Activated CD8-positive, alpha-beta T cell treated with anti-CD3 and anti-CD28 coated beads for 36 hours (primary cell): ENCODE measurements around the gene HMGCS2. TPM values are rescaled to one million over a fixed set of nuclear protein-coding genes. Genes with fewer than 3 reads are reported as not detected.

Source experiments
- ATAC-seq: fragments of 200-7000 bp; cut with Tn5 transposase; one replicate; pipeline ENCODE4 v1.10.0; 2021; ENCODE audit warnings: mild to moderate bottlenecking, moderate library complexity
- CTCF ChIA-PET: fragments of 350-600 bp; sonication (Branson Sonifier 250); formaldehyde crosslinking; loops from one replicate; lab custom pipeline; 2021; ENCODE audit warnings: antibody characterized with exemption; lab: Charles Lee
- POLR2A ChIA-PET: fragments of 350-600 bp; sonication (Branson Sonifier 250); formaldehyde crosslinking; loops from one replicate; lab custom pipeline; 2021; ENCODE audit warnings: antibody characterized with exemption; lab: Charles Lee
- DNase-seq: peaks from one replicate; pipeline ENCODE4 v3.0.0-alpha.2; 2020
- H3K27ac Mint-ChIP-seq: one replicate; pipeline ENCODE4 v1.8.0; 2021; ENCODE audit warnings: mild to moderate bottlenecking, mixed read lengths
- H3K27me3 Mint-ChIP-seq: one replicate; pipeline ENCODE4 v1.8.0; 2021; ENCODE audit warnings: mixed read lengths
- H3K36me3 Mint-ChIP-seq: one replicate; pipeline ENCODE4 v1.8.0; 2021; ENCODE audit warnings: low read depth, mixed read lengths
- H3K4me1 Mint-ChIP-seq: one replicate; pipeline ENCODE4 v1.8.0; 2021; ENCODE audit warnings: low read depth, mixed read lengths
- H3K4me3 Mint-ChIP-seq: one replicate; pipeline ENCODE4 v1.8.0; 2021; ENCODE audit warnings: mild to moderate bottlenecking, moderate library complexity, mixed read lengths
- H3K9me3 Mint-ChIP-seq: one replicate; pipeline ENCODE4 v1.8.0; 2021; ENCODE audit warnings: mixed read lengths
- CTCF ChIP-seq: fragments of 200-600 bp; IDR thresholded peaks from one replicate; pipeline ENCODE4 v1.8.0; 2022; ENCODE audit warnings: antibody characterized with exemption, mild to moderate bottlenecking
- intact Hi-C: fragments of 100-400 bp; cut with micrococcal nuclease; formaldehyde crosslinking; loops from one replicate; pipeline ENCODE4 v1.10.0; 2022
- total RNA-seq, 2 experiments: library from RNA; stranded (reverse); gene quantifications; one replicate each; pipeline ENCODE4 v1.2.3, GENCODE V29; 2021

The HMGCS2 gene
- total RNA-seq, 2 experiments from 2014 or later: not detected

GRCh38 chr1:119732465-119733168 lies 36.1 kb downstream of the HMGCS2 start:
- no peak for DNase-seq
- CTCF ChIA-PET: interaction anchor here (0.9 to 2.1 kb wide), 2 partner anchors 12 kb away, joined by 4 to 14 read pairs; no protein-coding TSS in a partner anchor
- TF ChIP-seq CTCF: no peak
- no peaks in the 10 kb centered on the region for H3K4me1 Mint-ChIP-seq
- no peak for ATAC-seq
- H3K9me3 Mint-ChIP-seq: no peaks in the 10 kb centered on the region
- peaks cover 71% of the 10 kb centered on the region for H3K36me3 Mint-ChIP-seq
- POLR2A ChIA-PET: interaction anchor here (7.7 kb wide), 1 partner anchor 11 kb away, joined by 43 read pairs; no protein-coding TSS in a partner anchor
- H3K4me3 Mint-ChIP-seq: no peak overlapping the region
- intact Hi-C loops: no loop called here
- no peaks in the 10 kb centered on the region for H3K27me3 Mint-ChIP-seq
- H3K27ac Mint-ChIP-seq: no peak overlapping the region

- peaks cover 70% of the 10 kb centered on the region for H3K36me3 Mint-ChIP-seq
- TF ChIP-seq CTCF: no peak
- CTCF ChIA-PET: interaction anchor here (0.8 to 2.1 kb wide), 4 partner anchors 12 to 93 kb away, joined by 3 to 14 read pairs (median 4); no protein-coding TSS in a partner anchor
- no peak overlapping the region for H3K4me3 Mint-ChIP-seq
- ATAC-seq (no peak), DNase-seq (no peak)
- H3K4me1 Mint-ChIP-seq: no peaks in the 10 kb centered on the region
- no peaks in the 10 kb centered on the region for H3K27me3 Mint-ChIP-seq
- no peaks in the 10 kb centered on the region for H3K9me3 Mint-ChIP-seq
- intact Hi-C loops: no loop called here
- H3K27ac Mint-ChIP-seq: no peak overlapping the region
- POLR2A ChIA-PET: interaction anchor here (0.6 to 7.7 kb wide), 5 partner anchors 10 to 16 kb away, joined by 3 to 43 read pairs (median 3); no protein-coding TSS in a partner anchor
These were observed 36.8 kb downstream of the HMGCS2 start for GRCh38 chr1:119731741-119732430.

- H3K27ac Mint-ChIP-seq: no peak overlapping the region
- peaks cover 68% of the 10 kb centered on the region for H3K36me3 Mint-ChIP-seq
- no peak for ATAC-seq
- H3K9me3 Mint-ChIP-seq: no peaks in the 10 kb centered on the region
- CTCF ChIA-PET: interaction anchor here (1.5 to 2.1 kb wide), 3 partner anchors 13 to 78 kb away, joined by 4 to 14 read pairs (median 5); no protein-coding TSS in a partner anchor
- H3K4me3 Mint-ChIP-seq: no peak overlapping the region
- H3K4me1 Mint-ChIP-seq: no peaks in the 10 kb centered on the region
- no peak for DNase-seq
- intact Hi-C loops: no loop called here
- POLR2A ChIA-PET: interaction anchor here (0.6 to 7.7 kb wide), 6 partner anchors 10 to 23 kb away, joined by 3 to 43 read pairs (median 3); no protein-coding TSS in a partner anchor
- H3K27me3 Mint-ChIP-seq: no peaks in the 10 kb centered on the region
- TF ChIP-seq CTCF: no peak
These were observed 37.6 kb downstream of the HMGCS2 start for GRCh38 chr1:119731060-119731459.

GRCh38 chr1:119729044-119729443 lies 39.7 kb downstream of the HMGCS2 start:
- CTCF ChIA-PET: interaction anchor here (0.9 to 3.9 kb wide), 2 partner anchors 9 to 15 kb away, joined by 3 to 16 read pairs; no protein-coding TSS in a partner anchor
- TF ChIP-seq CTCF: no peak
- POLR2A ChIA-PET: interaction anchor here (7.7 kb wide), 1 partner anchor 15 kb away, joined by 43 read pairs; no protein-coding TSS in a partner anchor
- H3K36me3 Mint-ChIP-seq: peaks cover 66% of the 10 kb centered on the region
- intact Hi-C loops: no loop called here
- H3K4me1 Mint-ChIP-seq: no peaks in the 10 kb centered on the region
- no peak overlapping the region for H3K4me3 Mint-ChIP-seq
- peak overlapping the region; percentile 7 for H3K27ac Mint-ChIP-seq
- DNase-seq (no peak), ATAC-seq (no peak)
- H3K9me3 Mint-ChIP-seq: no peaks in the 10 kb centered on the region
- H3K27me3 Mint-ChIP-seq: no peaks in the 10 kb centered on the region
